ENCODE measurements around the gene ABCB11. TPM values are rescaled to one million over a fixed set of nuclear protein-coding genes. Genes with fewer than 3 reads are reported as not detected.

The ABCB11 gene
- total RNA-seq, 1 experiment from 2014 or later = 0.12 TPM

DNA sequence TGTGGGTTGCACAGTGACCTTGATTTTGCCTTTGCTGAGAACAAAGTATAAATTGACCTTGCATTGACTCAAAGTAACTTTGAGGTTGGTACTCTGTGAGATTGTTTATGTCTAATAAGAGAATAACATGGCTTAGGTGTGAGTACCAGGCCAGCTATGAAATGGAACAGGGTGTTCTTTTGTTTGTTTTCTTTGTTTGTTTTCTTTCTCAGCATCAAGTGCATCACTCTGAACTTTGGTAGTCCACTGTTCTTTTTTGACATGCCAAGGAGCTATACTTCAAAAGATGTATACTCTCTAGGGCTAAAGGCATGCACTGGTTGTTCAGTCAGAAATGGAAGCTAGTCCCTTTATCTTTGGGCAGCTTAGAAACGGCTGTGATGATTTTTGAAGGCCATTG lies 5.1 kb downstream of the ABCB11 start:
- Histone ChIP-seq H3K4me2 (ENCODE audit: low read length) (no peak overlapping the region), H3K9me2 (ENCODE audit: insufficient read depth) (no peaks in the 10 kb centered on the region), H3K9me3 (ENCODE audit: control insufficient read depth in 1 of 2, insufficient read depth in 1 of 2, low read depth in 1 of 2, low read length in 2 of 2) (no peaks in the 10 kb centered on the region), H3K27me3 (ENCODE audit: insufficient read depth, low read length) (no peaks in the 10 kb centered on the region), H4K20me1 (ENCODE audit: insufficient read depth) (no peaks in the 10 kb centered on the region), H2AFZ (ENCODE audit: low read depth, low read length, poor library complexity, severe bottlenecking) (no peak overlapping the region), H3K36me3 (ENCODE audit: control insufficient read depth in 1 of 2, insufficient read depth in 2 of 2, low read length in 2 of 2) (no peaks in the 10 kb centered on the region), H3K9ac (ENCODE audit: low read length) (no peak overlapping the region), H3K4me3 (replicated peaks in 1 of 2; ENCODE audit: low read depth in 1 of 2, low read length in 2 of 2) (no peak overlapping the region), H3K4me1 (ENCODE audit: control insufficient read depth in 1 of 2, insufficient read depth in 2 of 2, low read length in 2 of 2) (no peaks in the 10 kb centered on the region), H3K79me2 (ENCODE audit: insufficient read depth, low read length) (no peaks in the 10 kb centered on the region), H3K27ac (ENCODE audit: low read depth, low read length) (no peak overlapping the region)
- no peak for DNase-seq (ENCODE audit: low read depth, low spot score)
- CTCF ChIA-PET = no interaction called here
- intact Hi-C loops (cut with micrococcal nuclease) = no loop called here
- POLR2A ChIA-PET = no interaction called here
- TF ChIP-seq EGR1 (IDR thresholded peaks at IDR 0.05; ENCODE audit: low read depth) (no peak), JUND (IDR thresholded peaks at IDR 0.05) (no peak), ZNF274 (IDR thresholded peaks at IDR 0.05; ENCODE audit: low read depth, low read length) (no peak), TCF7L2 (IDR thresholded peaks at IDR 0.05; ENCODE audit: borderline replicate concordance, extremely low read depth, insufficient read depth, insufficient read length) (no peak)
- BruUV-seq (replicated peaks) = no TSS peak
- ATAC-seq = no peak
- RAD21 ChIA-PET (ENCODE audit: low non-redundant PET in 1 of 2, low total read pairs in 2 of 2, uncharacterized antibody in 2 of 2, unreplicated experiment in 2 of 2) = no interaction called here

DNA sequence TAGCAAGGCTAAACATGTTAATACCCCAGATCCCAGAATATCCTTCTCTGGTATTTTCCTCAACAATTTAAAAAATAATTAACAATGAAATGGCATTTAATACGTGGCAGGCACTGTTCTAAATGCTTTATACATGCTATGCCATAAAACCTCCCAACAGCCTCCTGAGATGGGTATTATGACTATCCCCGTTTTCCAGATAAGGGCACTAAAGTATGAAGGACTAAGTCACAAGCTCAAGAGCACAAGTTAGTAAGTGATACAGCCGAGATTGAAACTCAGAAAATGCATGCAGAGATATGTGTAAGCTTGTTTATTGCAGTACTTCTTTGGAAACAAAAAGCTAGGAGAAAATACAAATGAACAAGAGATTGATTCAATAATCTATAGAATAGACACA lies 8.0 kb downstream of the ABCB11 start:
- no peak overlapping the region for H3K9ac ChIP-seq (ENCODE audit: low read length)
- no peaks in the 10 kb centered on the region for H3K79me2 ChIP-seq (ENCODE audit: insufficient read depth, low read length)
- ChIA-PET POLR2A (no interaction called here), RAD21 (ENCODE audit: low non-redundant PET in 1 of 2, low total read pairs in 2 of 2, uncharacterized antibody in 2 of 2, unreplicated experiment in 2 of 2) (no interaction called here), CTCF (no interaction called here)
- H3K36me3 ChIP-seq (ENCODE audit: control insufficient read depth in 1 of 2, insufficient read depth in 2 of 2, low read length in 2 of 2) = no peaks in the 10 kb centered on the region
- peaks cover 0 to 5% of the 10 kb centered on the region in 2 experiments; a peak in 2 of 4 replicates for H3K4me1 ChIP-seq (ENCODE audit: control insufficient read depth in 1 of 2, insufficient read depth in 2 of 2, low read length in 2 of 2)
- no peak for DNase-seq (ENCODE audit: low read depth, low spot score)
- H4K20me1 ChIP-seq (ENCODE audit: insufficient read depth) = no peaks in the 10 kb centered on the region
- TF ChIP-seq EGR1 (IDR thresholded peaks at IDR 0.05; ENCODE audit: low read depth) = no peak
- TF ChIP-seq TCF7L2 (IDR thresholded peaks at IDR 0.05; ENCODE audit: borderline replicate concordance, extremely low read depth, insufficient read depth, insufficient read length) = no peak
- no peak for TF ChIP-seq JUND (IDR thresholded peaks at IDR 0.05)
- TF ChIP-seq, protein P1, sequence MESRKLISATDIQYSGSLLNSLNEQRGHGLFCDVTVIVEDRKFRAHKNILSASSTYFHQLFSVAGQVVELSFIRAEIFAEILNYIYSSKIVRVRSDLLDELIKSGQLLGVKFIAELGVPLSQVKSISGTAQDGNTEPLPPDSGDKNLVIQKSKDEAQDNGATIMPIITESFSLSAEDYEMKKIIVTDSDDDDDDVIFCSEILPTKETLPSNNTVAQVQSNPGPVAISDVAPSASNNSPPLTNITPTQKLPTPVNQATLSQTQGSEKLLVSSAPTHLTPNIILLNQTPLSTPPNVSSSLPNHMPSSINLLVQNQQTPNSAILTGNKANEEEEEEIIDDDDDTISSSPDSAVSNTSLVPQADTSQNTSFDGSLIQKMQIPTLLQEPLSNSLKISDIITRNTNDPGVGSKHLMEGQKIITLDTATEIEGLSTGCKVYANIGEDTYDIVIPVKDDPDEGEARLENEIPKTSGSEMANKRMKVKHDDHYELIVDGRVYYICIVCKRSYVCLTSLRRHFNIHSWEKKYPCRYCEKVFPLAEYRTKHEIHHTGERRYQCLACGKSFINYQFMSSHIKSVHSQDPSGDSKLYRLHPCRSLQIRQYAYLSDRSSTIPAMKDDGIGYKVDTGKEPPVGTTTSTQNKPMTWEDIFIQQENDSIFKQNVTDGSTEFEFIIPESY (IDR thresholded peaks at IDR 0.05; ENCODE audit: extremely low read depth, insufficient replicate concordance, low read length) = no peak
- TF ChIP-seq ELF1 (IDR thresholded peaks at IDR 0.05; ENCODE audit: borderline replicate concordance, low read depth) = no peak
- TF ChIP-seq FOSL1 (IDR thresholded peaks at IDR 0.05; ENCODE audit: low read depth) = no peak
- TF ChIP-seq YY1 (IDR thresholded peaks at IDR 0.05; ENCODE audit: extremely low read depth, insufficient replicate concordance, low read depth, low read length) = no peak
- TF ChIP-seq ZFX (IDR thresholded peaks at IDR 0.05) = no peak
- TF ChIP-seq, protein P2, sequence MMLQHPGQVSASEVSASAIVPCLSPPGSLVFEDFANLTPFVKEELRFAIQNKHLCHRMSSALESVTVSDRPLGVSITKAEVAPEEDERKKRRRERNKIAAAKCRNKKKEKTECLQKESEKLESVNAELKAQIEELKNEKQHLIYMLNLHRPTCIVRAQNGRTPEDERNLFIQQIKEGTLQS (IDR thresholded peaks at IDR 0.05) = no peak
- no peak for TF ChIP-seq RAD21 (IDR thresholded peaks at IDR 0.05; ENCODE audit: low read depth)
- TF ChIP-seq CBX3 (IDR thresholded peaks at IDR 0.05; ENCODE audit: low read depth) = no peak
- no peak for TF ChIP-seq POLR2A (IDR thresholded peaks at IDR 0.05; ENCODE audit: borderline replicate concordance, extremely low read depth, insufficient read depth, insufficient read length)
- no peak for TF ChIP-seq SP1 (IDR thresholded peaks at IDR 0.05; ENCODE audit: low read depth)
- TF ChIP-seq, protein P3, sequence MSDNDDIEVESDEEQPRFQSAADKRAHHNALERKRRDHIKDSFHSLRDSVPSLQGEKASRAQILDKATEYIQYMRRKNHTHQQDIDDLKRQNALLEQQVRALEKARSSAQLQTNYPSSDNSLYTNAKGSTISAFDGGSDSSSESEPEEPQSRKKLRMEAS (IDR thresholded peaks at IDR 0.05) = no peak
- no peak for TF ChIP-seq SRF (IDR thresholded peaks at IDR 0.05; ENCODE audit: low read depth)
- no peak for TF ChIP-seq EZH2 (IDR thresholded peaks at IDR 0.05)
- no peak for TF ChIP-seq SIN3A (IDR thresholded peaks at IDR 0.05; ENCODE audit: low read depth)
- TF ChIP-seq ZNF274 (IDR thresholded peaks at IDR 0.05; ENCODE audit: low read depth, low read length) = no peak
- intact Hi-C loops (cut with micrococcal nuclease) = no loop called here
- no TSS peak for BruUV-seq (replicated peaks)
- H3K9me3 ChIP-seq (ENCODE audit: control insufficient read depth in 1 of 2, insufficient read depth in 1 of 2, low read depth in 1 of 2, low read length in 2 of 2) = no peaks in the 10 kb centered on the region
- H3K4me2 ChIP-seq (ENCODE audit: low read length) = no peak overlapping the region
- H3K27ac ChIP-seq (ENCODE audit: low read depth, low read length) = no peak overlapping the region
- H3K27me3 ChIP-seq (ENCODE audit: insufficient read depth, low read length) = no peaks in the 10 kb centered on the region
- ATAC-seq = no peak
- H3K9me2 ChIP-seq (ENCODE audit: insufficient read depth) = no peaks in the 10 kb centered on the region
- no peak overlapping the region for H2AFZ ChIP-seq (ENCODE audit: low read depth, low read length, poor library complexity, severe bottlenecking)
- H3K4me3 ChIP-seq (replicated peaks in 1 of 2; ENCODE audit: low read depth in 1 of 2, low read length in 2 of 2) = no peak overlapping the region

Measured in HCT116 (cell line).